GM12891 (cell line): ENCODE results near the gene INCENP.

Experiments
- POLR2A ChIP-seq: IDR thresholded peaks from 2 replicates; pipeline ENCODE4 v1.6.1; 2011; ENCODE audit warnings: low read depth, low read length, control low read depth
- POLR2AphosphoS5 ChIP-seq: IDR thresholded peaks from 2 replicates; pipeline ENCODE4 v1.6.1; 2011; ENCODE audit warnings: low read depth, low read length, control low read depth

DNA sequence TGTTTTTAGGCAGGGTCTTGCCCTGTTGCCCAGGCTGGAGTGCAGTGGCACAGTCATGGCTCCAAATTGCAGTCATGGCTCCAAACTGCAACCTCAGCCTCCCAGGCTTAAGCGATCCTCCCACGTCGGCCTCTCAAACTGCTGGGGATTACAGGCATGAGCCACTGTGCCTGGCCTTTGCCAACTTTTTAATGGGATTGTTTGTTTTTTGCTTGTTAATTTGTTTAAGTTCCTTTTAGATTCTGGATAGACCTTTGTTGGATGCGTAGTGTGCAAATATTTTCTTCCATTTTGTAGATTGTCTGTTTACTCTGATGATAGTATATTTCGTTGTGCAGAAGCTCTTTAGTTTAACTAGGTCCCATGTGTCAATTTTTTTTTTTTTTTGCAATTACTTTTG is 56.2 kb downstream of the INCENP start:
- no peak for TF ChIP-seq POLR2A
- no peak for TF ChIP-seq POLR2AphosphoS5
